Measurements from ENCODE around the gene MAPK8IP3. TPM values are rescaled to one million over a fixed set of nuclear protein-coding genes. Genes with fewer than 3 reads are reported as not detected.

The MAPK8IP3 gene
- total RNA-seq, 1 donor from 2014 or later = 77.3 TPM

DNA sequence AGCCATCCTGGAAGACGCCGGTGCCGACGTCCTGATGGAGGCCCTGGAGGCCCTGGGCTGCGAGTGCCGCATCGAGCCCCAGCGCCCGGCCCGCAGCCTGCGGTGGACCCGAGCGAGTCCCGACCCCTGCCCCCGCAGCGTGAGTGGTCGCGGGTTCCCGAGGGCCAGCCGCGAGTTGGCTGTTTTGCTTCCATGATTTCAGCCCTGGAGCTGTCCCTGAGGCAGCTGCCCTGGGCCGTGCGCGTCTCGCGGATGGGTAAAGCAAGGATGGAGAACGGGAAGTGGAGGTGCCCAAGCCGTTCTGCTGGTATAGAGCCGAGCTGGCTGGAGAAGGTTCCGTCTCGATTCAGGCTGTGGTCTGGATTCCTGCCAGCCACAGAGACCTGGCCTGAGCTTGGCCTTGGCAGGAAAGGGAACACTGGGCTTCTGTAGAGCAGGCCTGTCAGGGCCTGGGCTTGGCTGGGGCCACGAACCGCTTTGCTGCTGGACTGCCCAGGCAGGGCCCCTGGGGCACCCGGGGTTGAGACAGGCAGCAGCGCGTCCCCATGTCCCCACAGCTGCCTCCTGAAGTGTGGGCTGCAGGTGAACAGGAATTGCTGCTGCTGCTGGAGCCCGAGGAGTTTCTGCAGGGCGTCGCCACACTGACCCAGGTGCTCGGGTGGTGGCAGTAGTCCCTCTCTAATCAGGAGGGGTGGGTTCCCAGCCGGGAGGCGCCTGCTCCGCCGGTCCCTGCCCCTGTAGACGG, 67.9 kb downstream of the MAPK8IP3 start:
- Histone ChIP-seq H3K27ac (peak overlapping the region; percentile 93), H3K4me3 (peak overlapping the region; percentile 90), H3K9me3 (no peaks in the 10 kb centered on the region), H3K4me1 (peaks cover 29% of the 10 kb centered on the region), H3K36me3 (peaks cover 22% of the 10 kb centered on the region), H3K27me3 (no peaks in the 10 kb centered on the region)
- intact Hi-C loops (cut with DNase I) = no loop called here
- TF ChIP-seq, protein P1, sequence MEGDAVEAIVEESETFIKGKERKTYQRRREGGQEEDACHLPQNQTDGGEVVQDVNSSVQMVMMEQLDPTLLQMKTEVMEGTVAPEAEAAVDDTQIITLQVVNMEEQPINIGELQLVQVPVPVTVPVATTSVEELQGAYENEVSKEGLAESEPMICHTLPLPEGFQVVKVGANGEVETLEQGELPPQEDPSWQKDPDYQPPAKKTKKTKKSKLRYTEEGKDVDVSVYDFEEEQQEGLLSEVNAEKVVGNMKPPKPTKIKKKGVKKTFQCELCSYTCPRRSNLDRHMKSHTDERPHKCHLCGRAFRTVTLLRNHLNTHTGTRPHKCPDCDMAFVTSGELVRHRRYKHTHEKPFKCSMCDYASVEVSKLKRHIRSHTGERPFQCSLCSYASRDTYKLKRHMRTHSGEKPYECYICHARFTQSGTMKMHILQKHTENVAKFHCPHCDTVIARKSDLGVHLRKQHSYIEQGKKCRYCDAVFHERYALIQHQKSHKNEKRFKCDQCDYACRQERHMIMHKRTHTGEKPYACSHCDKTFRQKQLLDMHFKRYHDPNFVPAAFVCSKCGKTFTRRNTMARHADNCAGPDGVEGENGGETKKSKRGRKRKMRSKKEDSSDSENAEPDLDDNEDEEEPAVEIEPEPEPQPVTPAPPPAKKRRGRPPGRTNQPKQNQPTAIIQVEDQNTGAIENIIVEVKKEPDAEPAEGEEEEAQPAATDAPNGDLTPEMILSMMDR (IDR thresholded peaks at IDR 0.05) = no peak
- no peak for ATAC-seq
- DNase-seq = no peak

DNA sequence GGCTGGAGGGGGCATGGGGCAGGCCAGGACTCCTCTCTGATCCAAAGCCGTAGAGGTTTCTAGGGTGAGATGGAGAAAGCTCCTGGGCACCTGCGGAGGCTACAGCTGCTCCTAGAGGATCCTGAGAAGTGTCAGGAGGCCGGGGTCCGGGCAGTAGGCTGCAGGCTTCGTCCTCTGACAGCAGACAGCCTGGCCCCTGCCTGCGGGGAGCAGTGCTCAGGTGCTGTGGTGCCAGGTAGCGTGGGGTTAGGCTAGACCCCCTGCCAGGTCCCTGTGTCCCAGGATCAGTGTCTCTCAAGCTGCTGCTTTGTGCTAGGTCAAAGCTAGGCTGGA, 68.4 kb downstream of the MAPK8IP3 start:
- Histone ChIP-seq H3K27me3 (no peaks in the 10 kb centered on the region), H3K9me3 (no peaks in the 10 kb centered on the region), H3K27ac (no peak overlapping the region), H3K4me3 (peak overlapping the region; percentile 90), H3K36me3 (peaks cover 24% of the 10 kb centered on the region), H3K4me1 (peaks cover 29% of the 10 kb centered on the region)
- DNase-seq = no peak
- TF ChIP-seq, protein P1 (IDR thresholded peaks at IDR 0.05) = no peak
- no peak for ATAC-seq
- intact Hi-C loops (cut with DNase I) = no loop called here

DNA sequence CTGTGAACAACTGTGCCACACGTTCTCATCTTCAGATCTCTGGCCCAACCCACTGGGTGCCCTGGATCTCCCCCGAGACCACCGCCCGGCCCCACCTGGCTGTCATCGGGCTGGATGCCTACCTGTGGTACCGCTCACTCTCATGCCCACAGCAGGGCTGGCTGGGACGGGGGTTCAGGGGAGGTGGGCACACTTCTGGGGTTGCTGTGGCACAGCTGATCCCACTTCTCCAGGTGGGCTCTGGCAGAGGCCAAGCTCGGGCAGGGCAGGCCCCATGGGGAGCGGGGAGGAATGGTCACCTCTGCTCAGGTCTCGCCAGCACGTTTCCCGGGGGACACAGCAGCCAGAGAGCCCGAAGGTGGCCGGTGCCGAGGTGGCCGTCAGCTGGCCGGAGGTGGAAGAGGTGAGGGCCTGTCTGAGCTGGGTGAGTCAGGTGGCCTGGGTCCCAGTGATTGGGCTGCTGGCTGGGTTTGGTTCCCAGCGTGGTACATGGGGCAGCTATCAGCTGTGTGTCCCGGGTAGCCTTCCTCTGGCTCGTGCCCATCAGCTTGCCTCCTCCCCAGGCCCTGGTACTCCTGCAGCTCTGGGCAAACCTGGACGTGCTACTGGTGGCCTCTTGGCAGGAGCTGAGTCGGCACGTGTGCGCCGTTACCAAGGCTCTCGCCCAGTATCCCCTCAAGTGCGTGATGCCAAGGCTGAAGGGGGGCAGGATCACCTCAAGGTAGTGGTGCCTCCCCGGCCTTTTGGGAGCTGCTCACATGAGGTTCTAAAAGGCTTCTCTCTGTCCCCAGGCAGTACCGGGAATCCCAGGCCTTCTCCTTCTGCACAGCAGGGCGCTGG, 69.2 kb downstream of the MAPK8IP3 start:
- H3K9me3 ChIP-seq = no peaks in the 10 kb centered on the region
- DNase-seq = no peak
- no peak overlapping the region for H3K27ac ChIP-seq
- no peak for ATAC-seq
- intact Hi-C loops (cut with DNase I) = no loop called here
- H3K4me3 ChIP-seq = no peak overlapping the region
- TF ChIP-seq, protein P1 (IDR thresholded peaks at IDR 0.05) = no peak
- H3K4me1 ChIP-seq = peaks cover 25% of the 10 kb centered on the region
- no peaks in the 10 kb centered on the region for H3K27me3 ChIP-seq
- peaks cover 31% of the 10 kb centered on the region for H3K36me3 ChIP-seq

DNA sequence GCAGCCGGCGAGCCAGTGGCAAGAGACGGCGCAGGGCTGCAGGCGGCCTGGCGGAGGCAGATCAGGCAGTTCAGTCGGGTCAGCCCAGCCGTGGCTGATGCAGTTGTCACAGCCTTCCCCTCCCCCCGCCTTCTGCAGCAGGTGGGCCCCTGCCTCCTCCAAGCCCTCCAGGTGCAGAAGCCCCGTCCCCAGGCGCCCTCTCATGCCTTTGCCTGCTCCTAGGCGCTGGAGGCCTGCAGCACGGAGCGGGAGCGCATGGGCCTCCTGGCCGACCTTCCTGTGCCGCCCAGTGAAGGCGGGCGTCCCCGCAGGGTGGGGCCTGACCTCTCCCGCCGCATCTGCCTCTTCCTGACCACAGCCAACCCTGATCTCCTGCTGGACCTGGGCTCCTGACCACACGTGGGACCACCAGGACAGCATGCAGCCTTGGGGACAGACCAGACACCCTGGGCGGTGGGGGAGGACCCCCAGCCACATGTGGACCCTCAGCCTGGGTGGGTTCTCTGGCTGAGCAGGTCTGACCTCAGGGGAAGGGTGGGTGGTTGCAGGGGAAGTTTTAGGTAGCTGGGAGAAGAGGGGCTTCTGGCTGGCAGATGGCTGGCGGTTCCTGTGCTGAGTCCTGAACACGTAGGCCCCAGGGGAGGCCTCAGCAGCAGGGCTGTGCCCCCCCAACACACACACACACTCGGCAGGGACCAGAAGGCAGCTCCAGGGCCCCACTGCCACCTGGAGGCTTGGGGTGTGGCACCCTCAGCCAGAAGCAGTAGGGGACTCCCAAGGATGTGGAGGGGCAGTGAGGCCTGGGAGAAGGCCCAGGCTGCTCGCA, 70.1 kb downstream of the MAPK8IP3 start:
- intact Hi-C loops (cut with DNase I) = no loop called here
- H3K27ac ChIP-seq = no peak overlapping the region
- no peaks in the 10 kb centered on the region for H3K27me3 ChIP-seq
- TF ChIP-seq, protein P1 (IDR thresholded peaks at IDR 0.05) = no peak
- H3K4me1 ChIP-seq = peaks cover 22% of the 10 kb centered on the region
- peaks cover 32% of the 10 kb centered on the region for H3K36me3 ChIP-seq
- no peak for DNase-seq
- no peak for ATAC-seq
- H3K4me3 ChIP-seq = no peak overlapping the region
- H3K9me3 ChIP-seq = no peaks in the 10 kb centered on the region

DNA sequence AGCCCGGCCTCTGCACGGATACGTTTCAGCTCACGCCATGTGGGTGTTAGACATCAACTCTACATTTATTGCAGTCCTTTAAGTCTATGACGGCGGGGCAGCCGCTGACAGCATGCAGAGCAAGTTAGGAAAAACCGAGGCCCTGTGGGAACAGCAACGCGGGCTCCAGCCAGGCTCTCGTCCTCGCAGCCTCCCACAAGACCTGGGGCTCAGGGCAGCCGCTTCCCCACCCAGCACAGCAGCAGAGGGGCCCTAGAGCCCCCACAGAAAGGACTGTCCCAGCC, 70.6 kb downstream of the MAPK8IP3 start:
- Histone ChIP-seq H3K36me3 (peaks cover 32% of the 10 kb centered on the region), H3K27me3 (no peaks in the 10 kb centered on the region), H3K4me1 (peaks cover 28% of the 10 kb centered on the region), H3K9me3 (no peaks in the 10 kb centered on the region), H3K4me3 (no peak overlapping the region), H3K27ac (no peak overlapping the region)
- intact Hi-C loops (cut with DNase I) = no loop called here
- TF ChIP-seq, protein P1 (IDR thresholded peaks at IDR 0.05) = no peak
- no peak for ATAC-seq
- no peak for DNase-seq

Data from upper lobe of right lung (tissue), 1 donor.